HepG2 (cell line): ENCODE data around the gene CCDC83.
A peak's percentile ranks its signal among the peaks of the same experiment; 100 is the strongest.

Source experiments
- BRD4 ChIP-seq: sonication (generic); formaldehyde crosslinking; IDR thresholded peaks from 2 replicates; pipeline ENCODE4 v1.4.0; 2020; ENCODE audit warnings: missing genetic modification reagents
- CREB1 ChIP-seq, 2 experiments: fragments of 450-650 bp in 1 of 2; IDR thresholded peaks; 2 replicates each; pipeline ENCODE4 v1.6.1; 2016 to 2017; ENCODE audit warnings: control low read depth in 1 of 2, mild to moderate bottlenecking in 1 of 2, missing compliant biosample characterization in 1 of 2, missing genetic modification characterization in 1 of 2
- KDM1A ChIP-seq: IDR thresholded peaks from 2 replicates; pipeline ENCODE4 v1.6.1; 2016; ENCODE audit warnings: missing compliant biosample characterization
- MAX ChIP-seq: IDR thresholded peaks from 2 replicates; pipeline ENCODE4 v1.6.1; 2012; ENCODE audit warnings: inconsistent platforms
- MXI1 ChIP-seq: IDR thresholded peaks from 3 replicates; pipeline ENCODE4 v1.6.1; 2012; ENCODE audit warnings: low read depth, low read length, inconsistent platforms, borderline replicate concordance
- PRMT3 ChIP-seq: sonication (generic); formaldehyde crosslinking; IDR thresholded peaks from 2 replicates; pipeline ENCODE4 v1.8.1; 2022; ENCODE audit warnings: low read depth, mild to moderate bottlenecking, moderate library complexity, missing genetic modification reagents, borderline replicate concordance
- SOX6 ChIP-seq, 2 experiments: fragments of 450-650 bp in 1 of 2; sonication (generic) in 1 of 2; formaldehyde crosslinking in 1 of 2; IDR thresholded peaks; 2 replicates each; pipeline versions ENCODE4 v1.4.0 to v1.6.1; 2017 to 2020; ENCODE audit warnings: antibody characterized with exemption in 1 of 2, mild to moderate bottlenecking in 1 of 2, missing genetic modification reagents in 1 of 2
- TF ChIP-seq, protein P1 (sequence below): sonication (generic); formaldehyde crosslinking; IDR thresholded peaks from 2 replicates; pipeline ENCODE4 v1.5.0; 2020; ENCODE audit warnings: mild to moderate bottlenecking, missing genetic modification reagents, moderate library complexity

DNA sequence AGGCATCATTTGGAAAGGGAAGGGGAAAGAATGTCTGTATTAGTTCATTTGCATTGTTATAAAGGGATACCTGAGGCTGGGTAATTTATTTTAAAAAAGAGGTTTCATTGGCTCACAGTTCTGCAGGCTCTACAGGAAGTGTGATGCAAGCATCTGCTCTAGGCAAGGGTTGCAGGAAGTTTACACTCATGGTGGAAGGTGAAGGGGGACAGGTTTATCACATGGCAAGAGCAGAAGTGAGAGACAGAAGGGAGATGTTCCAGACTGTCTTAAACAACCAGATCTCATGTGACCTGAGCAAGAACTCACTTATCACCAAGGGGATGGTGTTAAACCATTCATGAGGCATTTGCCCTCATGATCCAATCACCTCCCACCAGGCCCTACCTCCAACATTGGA lies 90.6 kb downstream of the CCDC83 start:
- TF ChIP-seq SOX6 (IDR thresholded peaks at IDR 0.05) (no peak), SOX6 (CRISPR knock-in tag; IDR thresholded peaks at IDR 0.05) (0 out of 2 replicates have a peak, but pooled peaks have one; percentile 29), KDM1A (no peak), MAX (no peak), PRMT3 (CRISPR knock-in tag) (no peak), CREB1 (IDR thresholded peaks at IDR 0.05) (no peak), CREB1 (CRISPR knock-in tag; IDR thresholded peaks at IDR 0.05) (no peak), MXI1 (no peak), BRD4 (CRISPR knock-in tag) (no peak)
- TF ChIP-seq, protein P1, sequence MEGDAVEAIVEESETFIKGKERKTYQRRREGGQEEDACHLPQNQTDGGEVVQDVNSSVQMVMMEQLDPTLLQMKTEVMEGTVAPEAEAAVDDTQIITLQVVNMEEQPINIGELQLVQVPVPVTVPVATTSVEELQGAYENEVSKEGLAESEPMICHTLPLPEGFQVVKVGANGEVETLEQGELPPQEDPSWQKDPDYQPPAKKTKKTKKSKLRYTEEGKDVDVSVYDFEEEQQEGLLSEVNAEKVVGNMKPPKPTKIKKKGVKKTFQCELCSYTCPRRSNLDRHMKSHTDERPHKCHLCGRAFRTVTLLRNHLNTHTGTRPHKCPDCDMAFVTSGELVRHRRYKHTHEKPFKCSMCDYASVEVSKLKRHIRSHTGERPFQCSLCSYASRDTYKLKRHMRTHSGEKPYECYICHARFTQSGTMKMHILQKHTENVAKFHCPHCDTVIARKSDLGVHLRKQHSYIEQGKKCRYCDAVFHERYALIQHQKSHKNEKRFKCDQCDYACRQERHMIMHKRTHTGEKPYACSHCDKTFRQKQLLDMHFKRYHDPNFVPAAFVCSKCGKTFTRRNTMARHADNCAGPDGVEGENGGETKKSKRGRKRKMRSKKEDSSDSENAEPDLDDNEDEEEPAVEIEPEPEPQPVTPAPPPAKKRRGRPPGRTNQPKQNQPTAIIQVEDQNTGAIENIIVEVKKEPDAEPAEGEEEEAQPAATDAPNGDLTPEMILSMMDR (CRISPR knock-in tag) = no peak
